HepG2 (cell line): ENCODE measurements around the gene TC2N. TPM values are rescaled to one million over a fixed set of nuclear protein-coding genes. Genes with fewer than 3 reads are reported as not detected.

Experiments used
- ATAC-seq: fragments of 200-7000 bp; cut with Tn5 transposase; 3 replicates; pipeline ENCODE4 v1.9.1; 2020; ENCODE audit warnings: mild to moderate bottlenecking, moderate library complexity
- BruUV-seq: library from RNA; stranded (reverse); fragments of 400-500 nt; replicated peaks from 2 replicates; lab custom pipeline; 2021; lab: Mats Ljungman, UMichigan
- CTCF ChIA-PET: fragments of 300-600 bp; formaldehyde crosslinking; extraction: SDS; loops from one replicate; lab custom pipeline; 2021; ENCODE audit warnings: low total read pairs, inconsistent platforms, low intra/inter-chr PET ratio; lab: Yijun Ruan, JAX
- POLR2A ChIA-PET: fragments of 350-600 bp; sonication (Branson Sonifier 250); formaldehyde crosslinking; loops from one replicate; lab custom pipeline; 2020; ENCODE audit warnings: antibody characterized with exemption, inconsistent platforms; lab: Yijun Ruan, JAX
- DNase-seq: peaks from one replicate; pipeline ENCODE4 v3.0.0-alpha.2; 2015; ENCODE audit warnings: low spot score
- FAIRE-seq: peaks from 3 replicates; lab custom pipeline; 2011; peaks lifted over from hg19 to GRCh38; lab: Jason Lieb, UNC
- H2AFZ ChIP-seq: one replicate; pipeline ENCODE4 v1.6.1; 2011; ENCODE audit warnings: low read length, inconsistent platforms
- H3K27ac ChIP-seq: fragments of 300-600 bp; 3 replicates; pipeline ENCODE4 v1.8.0; 2011; ENCODE audit warnings: mixed run types, mild to moderate bottlenecking, mixed read lengths, low read length, inconsistent platforms; ENCODE audit not compliant: insufficient read depth; ENCODE audit errors: extremely low read length
- H3K27me3 ChIP-seq, 2 experiments: fragments of 200-600 bp in 1 of 2; 2 replicates in 1 of 2; 3 replicates in 1 of 2; pipeline versions ENCODE4 v1.6.0 to v1.8.0; 2011; ENCODE audit warnings: low read length in 2 of 2, mild to moderate bottlenecking in 2 of 2, moderate library complexity in 2 of 2, inconsistent platforms in 1 of 2; ENCODE audit not compliant: insufficient read depth in 2 of 2, control insufficient read depth in 1 of 2
- H3K36me3 ChIP-seq, 2 experiments: fragments of 200-600 bp in 1 of 2; replicated peaks in 1 of 2; 2 replicates in 1 of 2; 3 replicates in 1 of 2; pipeline versions ENCODE4 v1.5.1 to v1.8.0; 2011; ENCODE audit warnings: low read length in 2 of 2, inconsistent platforms in 1 of 2; ENCODE audit not compliant: insufficient read depth in 2 of 2, control insufficient read depth in 1 of 2
- H3K4me1 ChIP-seq: 2 replicates; pipeline ENCODE4 v1.5.1; 2012; ENCODE audit warnings: low read length, inconsistent platforms; ENCODE audit not compliant: insufficient read depth
- H3K4me2 ChIP-seq: 2 replicates; pipeline ENCODE4 v1.6.0; 2011; ENCODE audit warnings: low read depth, low read length, inconsistent platforms
- H3K4me3 ChIP-seq, 3 experiments: fragments of 200-600 bp in 1 of 3; sonication (generic), shearing (Covaris generic) in 1 of 3; replicated peaks in 1 of 3; 2 replicates each; pipeline ENCODE4 v1.5.1; 2011 to 2016; ENCODE audit warnings: low read length in 3 of 3, inconsistent platforms in 2 of 3, low read depth in 2 of 3, mild to moderate bottlenecking in 2 of 3, control low read depth in 1 of 3, mixed read lengths in 1 of 3; ENCODE audit not compliant: insufficient read depth in 1 of 3
- H3K79me2 ChIP-seq: one replicate; pipeline ENCODE4 v1.6.1; 2011; ENCODE audit warnings: low read length, inconsistent platforms; ENCODE audit not compliant: insufficient read depth
- H3K9ac ChIP-seq: 2 replicates; pipeline ENCODE4 v1.6.0; 2011; ENCODE audit warnings: mild to moderate bottlenecking, low read depth, low read length, inconsistent platforms; ENCODE audit not compliant: insufficient read depth
- H3K9me3 ChIP-seq: 2 replicates; pipeline ENCODE4 v1.5.1; 2012; ENCODE audit warnings: mild to moderate bottlenecking, low read length
- H4K20me1 ChIP-seq: 2 replicates; pipeline ENCODE4 v1.6.0; 2011; ENCODE audit warnings: inconsistent platforms, mild to moderate bottlenecking, low read length, moderate library complexity; ENCODE audit not compliant: insufficient read depth
- ATF7 ChIP-seq, 2 experiments: fragments of 450-650 bp in 1 of 2; sonication (generic) in 1 of 2; formaldehyde crosslinking in 1 of 2; IDR thresholded peaks; 2 replicates each; pipeline versions ENCODE4 v1.4.0 to v1.6.1; 2016 to 2020; ENCODE audit warnings: antibody characterized with exemption in 1 of 2, mild to moderate bottlenecking in 1 of 2, missing genetic modification reagents in 1 of 2
- FIP1L1 ChIP-seq: fragments of 200-400 bp; formaldehyde crosslinking; IDR thresholded peaks from 2 replicates; pipeline ENCODE4 v1.6.1; 2018; ENCODE audit warnings: low read depth, mild to moderate bottlenecking, low read length, moderate library complexity, borderline replicate concordance; ENCODE audit not compliant: insufficient read depth
- HOXA7 ChIP-seq: sonication (generic); formaldehyde crosslinking; IDR thresholded peaks from 2 replicates; pipeline ENCODE4 v1.8.1; 2022; ENCODE audit warnings: mild to moderate bottlenecking, missing genetic modification reagents, moderate library complexity
- MEIS2 ChIP-seq: sonication (generic); formaldehyde crosslinking; IDR thresholded peaks from 2 replicates; pipeline ENCODE4 v1.9.0; 2021; ENCODE audit warnings: mild to moderate bottlenecking, missing genetic modification reagents
- MTF1 ChIP-seq: sonication (generic); formaldehyde crosslinking; IDR thresholded peaks from 2 replicates; pipeline ENCODE4 v1.5.0; 2020; ENCODE audit warnings: missing genetic modification reagents
- NBN ChIP-seq: fragments of 450-650 bp; conservative IDR thresholded peaks from 2 replicates; pipeline ENCODE4 v1.6.1; 2017
- PCBP1 ChIP-seq: fragments of 200-400 bp; formaldehyde crosslinking; IDR thresholded peaks from 2 replicates; pipeline ENCODE4 v1.6.1; 2017; ENCODE audit warnings: mild to moderate bottlenecking, low read depth, low read length, borderline replicate concordance
- ZBTB42 ChIP-seq: sonication (generic); formaldehyde crosslinking; IDR thresholded peaks from 2 replicates; pipeline ENCODE4 v1.5.0; 2020; ENCODE audit warnings: mild to moderate bottlenecking, missing genetic modification reagents
- ZMYM4 ChIP-seq: sonication (generic); formaldehyde crosslinking; IDR thresholded peaks from 2 replicates; pipeline ENCODE4 v1.8.1; 2023; ENCODE audit warnings: mild to moderate bottlenecking, missing genetic modification reagents
- ZNF562 ChIP-seq: sonication (generic); formaldehyde crosslinking; IDR thresholded peaks from 2 replicates; pipeline ENCODE4 v1.8.0; 2022; ENCODE audit warnings: missing genetic modification reagents, borderline replicate concordance
- ZNF75D ChIP-seq: sonication (generic); formaldehyde crosslinking; IDR thresholded peaks from 2 replicates; pipeline ENCODE4 v1.8.1; 2023; ENCODE audit warnings: missing genetic modification reagents, mild to moderate bottlenecking, borderline replicate concordance
- ZNF766 ChIP-seq: sonication (generic); formaldehyde crosslinking; IDR thresholded peaks from 2 replicates; pipeline ENCODE4 v1.5.0; 2020; ENCODE audit warnings: missing genetic modification reagents, borderline replicate concordance
- ZNF782 ChIP-seq: sonication (generic); formaldehyde crosslinking; IDR thresholded peaks from 2 replicates; pipeline ENCODE4 v1.4.0; 2020; ENCODE audit warnings: missing genetic modification reagents, mild to moderate bottlenecking, borderline replicate concordance
- WGBS: methylation state at CpG from one replicate; pipeline ENCODE4 v1.1.6; 2017; ENCODE audit warnings: low lambda C conversion rate; 5-methylcytosine and 5-hydroxymethylcytosine counted together
- in situ Hi-C: cut with HindIII; loops from 2 replicates; pipeline ENCODE4 v1.10.0; 2017; ENCODE audit warnings: low pct_unique_long_range_greater_than_20kb; ENCODE audit not compliant: extremely low pct_ligation_motif_present
- intact Hi-C: fragments of 100-400 bp; cut with micrococcal nuclease; formaldehyde crosslinking; loops from one replicate; pipeline ENCODE4 v1.10.0; 2022; ENCODE audit not compliant: unreplicated experiment
- polyA plus RNA-seq, 8 experiments: library from polyadenylated mRNA; depleted of rRNA in 3 of 8; stranded (reverse) in 7 of 8; unstranded in 1 of 8; fragments of >200 nt; fragmentation: Illumina TruSeq in 4 of 8; extraction: Trizol in 4 of 8; gene quantifications; 2 replicates each; pipeline versions ENCODE4 v1.2.1 to v1.2.3, GENCODE V29; 2011 to 2016; ENCODE audit warnings: low read depth in 4 of 8, missing spikeins in 1 of 8, mixed read lengths in 1 of 8; ENCODE audit not compliant: insufficient read depth in 1 of 8
- total RNA-seq, 5 experiments: library from RNA; depleted of rRNA; stranded (reverse); fragments of >200 nt; fragmentation: Illumina TruSeq; extraction: Trizol; gene quantifications; 2 replicates each; pipeline ENCODE4 v1.2.3, GENCODE V29; 2016; ENCODE audit warnings: low read depth in 1 of 5

TC2N gene
- total and polyA plus RNA-seq, 2 of the 13 experiments (the other 11 are each of a cell fraction or from before 2014, with no cell fraction given): 0.03 TPM; not detected in 1

- ATAC-seq (no peak), DNase-seq (no peak), FAIRE-seq (no peak)
- Histone ChIP-seq H2AFZ (no peak overlapping the region), H3K27ac (no peak overlapping the region), H3K36me3 (no peaks in the 10 kb centered on the region), H3K9ac (no peak overlapping the region), H3K4me2 (no peak overlapping the region), H3K9me3 (peaks cover 30% of the 10 kb centered on the region), H3K4me1 (no peaks in the 10 kb centered on the region), H3K27me3 (no peaks in the 10 kb centered on the region), H3K79me2 (no peaks in the 10 kb centered on the region), H4K20me1 (no peaks in the 10 kb centered on the region), H3K4me3 (no peak overlapping the region)
- intact Hi-C loops (no loop called here), in situ Hi-C loops (no loop called here)
- BruUV-seq: no TSS peak
- ChIA-PET POLR2A (no interaction called here), CTCF (no interaction called here)
- TF ChIP-seq ATF7 (IDR thresholded peaks at IDR 0.05) (no peak), ATF7 (CRISPR knock-in tag; IDR thresholded peaks at IDR 0.05) (no peak), ZBTB42 (CRISPR knock-in tag) (no peak), ZNF75D (CRISPR knock-in tag) (no peak), PCBP1 (no peak), MEIS2 (CRISPR knock-in tag) (no peak), ZNF766 (no peak), MTF1 (CRISPR knock-in tag) (no peak), ZNF562 (no peak), FIP1L1 (no peak), ZNF782 (no peak), HOXA7 (no peak), NBN (no peak), ZMYM4 (CRISPR knock-in tag) (no peak)
- WGBS: 2% methylated on average over 2 of the region's 2 CpGs
Measured at GRCh38 chr14:91810699-91811098, 56.6 kb downstream of the TC2N start.
